ENCODE results near the gene MAPKAPK2.

The MAPKAPK2 gene

DNA sequence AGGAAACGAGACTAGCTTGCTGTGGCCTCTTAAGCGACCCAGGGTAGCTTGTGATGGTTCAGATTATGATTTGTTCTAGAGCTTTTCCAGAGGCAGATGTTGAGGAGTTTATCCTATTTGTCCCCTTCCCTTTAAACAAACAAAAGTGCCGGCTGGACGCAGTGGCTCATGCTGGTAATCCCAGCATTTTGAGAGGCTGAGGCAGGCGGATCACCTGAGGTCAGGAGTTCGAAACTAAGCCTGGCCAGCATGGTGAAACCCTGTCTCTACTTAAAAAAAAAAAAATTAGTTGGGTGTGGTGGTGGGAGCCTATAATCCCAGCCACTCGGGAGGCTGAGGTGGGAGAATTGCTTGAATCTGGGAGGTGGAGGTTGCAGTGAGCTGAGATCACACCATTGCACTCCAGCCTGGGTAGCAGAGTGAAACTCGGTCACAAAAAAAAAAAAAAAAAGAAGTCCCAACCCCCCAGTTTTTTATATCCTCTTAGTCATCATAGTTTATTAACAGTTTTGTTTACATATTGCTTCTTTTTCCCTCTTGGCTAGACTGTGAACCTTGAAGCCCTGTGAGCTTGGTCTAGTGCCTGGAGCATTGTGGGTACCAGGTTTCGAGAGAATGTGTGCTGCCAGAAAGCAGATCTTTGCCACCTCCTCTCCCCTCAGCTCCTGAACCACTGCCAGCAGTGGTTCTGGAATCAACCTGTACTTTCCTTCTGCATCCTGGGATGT is 29.8 kb downstream of the MAPKAPK2 start:
- TF ChIP-seq, protein P1, sequence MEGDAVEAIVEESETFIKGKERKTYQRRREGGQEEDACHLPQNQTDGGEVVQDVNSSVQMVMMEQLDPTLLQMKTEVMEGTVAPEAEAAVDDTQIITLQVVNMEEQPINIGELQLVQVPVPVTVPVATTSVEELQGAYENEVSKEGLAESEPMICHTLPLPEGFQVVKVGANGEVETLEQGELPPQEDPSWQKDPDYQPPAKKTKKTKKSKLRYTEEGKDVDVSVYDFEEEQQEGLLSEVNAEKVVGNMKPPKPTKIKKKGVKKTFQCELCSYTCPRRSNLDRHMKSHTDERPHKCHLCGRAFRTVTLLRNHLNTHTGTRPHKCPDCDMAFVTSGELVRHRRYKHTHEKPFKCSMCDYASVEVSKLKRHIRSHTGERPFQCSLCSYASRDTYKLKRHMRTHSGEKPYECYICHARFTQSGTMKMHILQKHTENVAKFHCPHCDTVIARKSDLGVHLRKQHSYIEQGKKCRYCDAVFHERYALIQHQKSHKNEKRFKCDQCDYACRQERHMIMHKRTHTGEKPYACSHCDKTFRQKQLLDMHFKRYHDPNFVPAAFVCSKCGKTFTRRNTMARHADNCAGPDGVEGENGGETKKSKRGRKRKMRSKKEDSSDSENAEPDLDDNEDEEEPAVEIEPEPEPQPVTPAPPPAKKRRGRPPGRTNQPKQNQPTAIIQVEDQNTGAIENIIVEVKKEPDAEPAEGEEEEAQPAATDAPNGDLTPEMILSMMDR (IDR thresholded peaks at IDR 0.05; ENCODE audit: low read depth, low read length), result no peak
- H3K4me3 ChIP-seq (ENCODE audit: low read depth, low read length), result no peak overlapping the region
- in situ Hi-C loops (cut with HindIII; ENCODE audit: low sequenced_read_pairs), result no loop called here
- peak; percentile 65 for DNase-seq (ENCODE audit: low read depth, low spot score)

DNA sequence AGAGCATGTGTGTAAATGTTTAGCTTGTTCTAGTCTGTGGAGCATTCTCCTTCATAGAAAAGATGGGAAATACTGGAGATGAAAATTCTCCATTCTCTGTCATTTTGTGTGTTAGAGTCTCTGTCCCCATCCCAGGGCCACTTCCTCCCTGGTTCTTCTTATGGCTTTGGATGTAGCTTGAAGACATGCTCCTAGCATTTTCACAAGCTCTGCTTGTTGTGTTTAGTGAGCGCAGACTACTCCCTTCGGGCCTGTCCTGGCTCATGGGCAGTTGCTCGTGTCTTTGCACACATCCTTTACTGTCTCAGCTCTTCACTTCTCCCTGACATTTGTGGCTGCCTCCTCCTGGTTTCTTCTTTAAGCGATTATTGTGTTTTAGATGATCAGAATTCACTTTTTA is 30.4 kb downstream of the MAPKAPK2 start:
- in situ Hi-C loops (cut with HindIII; ENCODE audit: low sequenced_read_pairs), result no loop called here
- TF ChIP-seq, protein P1 (IDR thresholded peaks at IDR 0.05; ENCODE audit: low read depth, low read length), result no peak
- no peak overlapping the region for H3K4me3 ChIP-seq (ENCODE audit: low read depth, low read length)
- no peak for DNase-seq (ENCODE audit: low read depth, low spot score)

DNA sequence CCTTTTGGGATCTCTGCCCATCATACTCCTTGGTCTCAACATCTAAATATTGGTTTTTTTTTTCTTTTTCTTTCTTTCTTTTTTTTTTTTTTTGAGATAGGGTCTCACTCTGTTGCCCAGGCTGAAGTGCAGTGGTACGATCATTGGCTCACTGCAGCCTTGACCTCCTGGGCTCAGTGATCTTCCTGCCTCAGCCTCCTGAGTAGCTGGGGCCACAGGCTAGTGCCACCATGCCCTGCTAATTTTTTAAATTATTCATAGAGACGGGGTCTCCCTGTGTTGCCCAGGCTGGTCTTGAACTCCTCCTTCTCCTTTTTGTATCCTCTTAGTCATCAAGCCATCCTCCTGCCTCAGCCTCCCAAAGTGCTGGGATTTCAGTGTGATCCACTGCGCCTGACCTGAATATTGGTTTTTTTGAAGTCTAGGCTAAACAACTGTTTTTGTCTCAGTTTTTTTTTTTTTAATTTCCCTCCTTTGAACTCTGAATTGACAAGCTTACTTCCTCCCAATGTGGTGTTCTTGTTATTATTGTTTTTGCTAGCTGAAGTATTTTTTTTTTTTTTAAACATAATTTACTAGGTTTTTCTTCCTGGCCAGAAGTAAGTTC is 30.9 kb downstream of the MAPKAPK2 start:
- in situ Hi-C loops (cut with HindIII; ENCODE audit: low sequenced_read_pairs), result no loop called here
- TF ChIP-seq, protein P1 (IDR thresholded peaks at IDR 0.05; ENCODE audit: low read depth, low read length), result no peak
- no peak overlapping the region for H3K4me3 ChIP-seq (ENCODE audit: low read depth, low read length)
- DNase-seq (ENCODE audit: low read depth, low spot score), result no peak

DNA sequence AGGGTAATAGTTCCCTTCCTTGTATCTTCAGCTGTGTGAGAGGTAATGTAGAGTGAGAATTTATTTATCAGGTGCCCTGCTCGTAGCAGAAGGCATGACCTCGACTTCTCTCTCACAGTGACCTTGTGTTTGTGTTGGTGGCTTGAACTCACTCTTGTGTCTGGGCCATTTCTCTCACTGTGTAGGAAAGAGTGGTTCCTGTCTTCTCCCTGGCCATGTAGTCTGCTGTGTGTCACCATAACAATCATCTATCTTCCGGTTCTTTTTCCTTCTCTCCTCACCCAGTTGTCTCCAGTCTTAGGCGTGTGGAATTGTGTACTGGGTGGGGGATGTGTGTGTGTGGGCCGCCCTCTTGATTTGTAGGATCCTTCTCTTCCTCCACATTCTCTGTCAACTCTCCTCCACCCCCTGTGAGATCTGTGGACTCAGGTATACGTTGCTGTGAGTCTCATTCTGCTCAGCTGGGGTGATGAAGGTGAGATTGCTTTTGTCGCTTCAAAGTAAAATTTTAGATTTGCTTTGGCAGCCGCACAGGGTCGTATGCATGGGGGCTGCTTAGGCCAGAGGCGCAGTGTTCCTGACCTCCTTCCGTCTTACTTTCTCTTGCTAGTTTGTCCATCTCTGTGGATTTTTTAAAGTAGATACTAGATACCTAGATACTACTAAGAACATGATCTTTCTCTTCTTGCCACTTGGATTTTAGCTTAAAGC is 31.6 kb downstream of the MAPKAPK2 start:
- H3K4me3 ChIP-seq (ENCODE audit: low read depth, low read length), result no peak overlapping the region

DNA sequence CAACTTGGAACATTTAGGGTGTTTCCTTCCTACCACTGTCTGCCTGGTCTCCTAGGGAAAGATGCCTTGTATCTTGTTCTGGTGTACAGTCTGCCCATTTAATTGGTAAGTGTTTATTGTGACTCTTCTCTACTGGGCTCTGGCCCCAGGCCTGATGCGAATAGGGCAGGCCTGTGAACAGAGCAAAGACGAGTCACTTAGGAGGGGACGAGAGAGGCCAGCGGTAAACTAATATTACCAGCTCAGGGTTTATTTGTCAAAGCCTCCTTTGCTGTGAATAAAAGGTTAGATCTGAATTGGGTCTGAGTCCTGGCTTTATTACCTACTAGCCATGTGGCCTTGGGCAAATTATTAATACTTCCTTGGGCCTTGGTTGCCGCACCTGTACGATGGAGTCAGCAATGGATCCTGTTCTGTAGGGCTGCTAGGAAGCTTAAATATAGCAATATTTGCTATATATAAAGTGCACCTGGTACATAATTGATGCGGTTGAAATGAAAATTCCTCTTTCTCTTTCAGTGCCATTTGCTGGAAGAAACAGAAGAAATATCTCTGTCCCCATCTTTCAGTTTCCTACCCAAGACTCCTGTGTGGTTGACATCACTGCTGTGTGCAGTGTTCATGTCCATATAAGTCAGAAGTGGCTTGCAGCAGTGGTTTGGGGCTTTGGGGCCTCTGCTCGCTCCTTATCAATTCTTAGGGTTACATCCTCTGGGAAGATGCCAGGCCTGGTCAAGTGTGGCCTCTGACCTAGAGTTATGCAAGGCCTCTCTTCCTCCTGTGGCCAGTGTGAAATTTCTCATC is 32.4 kb downstream of the MAPKAPK2 start:
- DNase-seq (ENCODE audit: low read depth, low spot score), result no peak
- no peak overlapping the region for H3K4me3 ChIP-seq (ENCODE audit: low read depth, low read length)
- in situ Hi-C loops (cut with HindIII; ENCODE audit: low sequenced_read_pairs), result no loop called here
- TF ChIP-seq, protein P1 (IDR thresholded peaks at IDR 0.05; ENCODE audit: low read depth, low read length), result no peak

More for the DNA sequence above, 31.6 kb downstream of the MAPKAPK2 start:
- TF ChIP-seq, protein P1 (IDR thresholded peaks at IDR 0.05; ENCODE audit: low read depth, low read length), result no peak
- in situ Hi-C loops (cut with HindIII; ENCODE audit: low sequenced_read_pairs), result no loop called here
- no peak for DNase-seq (ENCODE audit: low read depth, low spot score)

DNA sequence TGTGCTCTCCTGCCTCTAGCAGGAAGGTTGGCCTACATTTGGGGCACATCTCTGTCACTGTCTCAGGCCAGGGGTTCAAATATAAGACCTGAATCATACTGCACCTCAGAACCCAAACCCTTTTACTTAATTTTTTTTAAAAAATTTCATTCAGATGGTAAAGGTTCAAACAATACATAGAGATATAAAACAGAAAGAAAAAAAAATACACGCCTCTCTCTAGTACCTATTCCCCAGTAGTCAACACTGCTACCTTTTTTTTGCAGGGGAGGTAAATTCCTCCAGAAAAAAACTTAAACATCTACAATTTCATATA is 32.9 kb downstream of the MAPKAPK2 start:
- in situ Hi-C loops (cut with HindIII; ENCODE audit: low sequenced_read_pairs), result no loop called here
- H3K4me3 ChIP-seq (ENCODE audit: low read depth, low read length), result no peak overlapping the region
- TF ChIP-seq, protein P1 (IDR thresholded peaks at IDR 0.05; ENCODE audit: low read depth, low read length), result no peak
- DNase-seq (ENCODE audit: low read depth, low spot score), result no peak
